GM19099 (cell line): ENCODE measurements around the gene VRK1.

Experiments used
- POLR2A ChIP-seq: IDR thresholded peaks from 3 replicates; pipeline ENCODE4 v1.6.1; 2011; ENCODE audit warnings: low read depth; ENCODE audit not compliant: insufficient read length; ENCODE audit errors: extremely low read depth

VRK1 gene, protein sequence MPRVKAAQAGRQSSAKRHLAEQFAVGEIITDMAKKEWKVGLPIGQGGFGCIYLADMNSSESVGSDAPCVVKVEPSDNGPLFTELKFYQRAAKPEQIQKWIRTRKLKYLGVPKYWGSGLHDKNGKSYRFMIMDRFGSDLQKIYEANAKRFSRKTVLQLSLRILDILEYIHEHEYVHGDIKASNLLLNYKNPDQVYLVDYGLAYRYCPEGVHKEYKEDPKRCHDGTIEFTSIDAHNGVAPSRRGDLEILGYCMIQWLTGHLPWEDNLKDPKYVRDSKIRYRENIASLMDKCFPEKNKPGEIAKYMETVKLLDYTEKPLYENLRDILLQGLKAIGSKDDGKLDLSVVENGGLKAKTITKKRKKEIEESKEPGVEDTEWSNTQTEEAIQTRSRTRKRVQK

DNA sequence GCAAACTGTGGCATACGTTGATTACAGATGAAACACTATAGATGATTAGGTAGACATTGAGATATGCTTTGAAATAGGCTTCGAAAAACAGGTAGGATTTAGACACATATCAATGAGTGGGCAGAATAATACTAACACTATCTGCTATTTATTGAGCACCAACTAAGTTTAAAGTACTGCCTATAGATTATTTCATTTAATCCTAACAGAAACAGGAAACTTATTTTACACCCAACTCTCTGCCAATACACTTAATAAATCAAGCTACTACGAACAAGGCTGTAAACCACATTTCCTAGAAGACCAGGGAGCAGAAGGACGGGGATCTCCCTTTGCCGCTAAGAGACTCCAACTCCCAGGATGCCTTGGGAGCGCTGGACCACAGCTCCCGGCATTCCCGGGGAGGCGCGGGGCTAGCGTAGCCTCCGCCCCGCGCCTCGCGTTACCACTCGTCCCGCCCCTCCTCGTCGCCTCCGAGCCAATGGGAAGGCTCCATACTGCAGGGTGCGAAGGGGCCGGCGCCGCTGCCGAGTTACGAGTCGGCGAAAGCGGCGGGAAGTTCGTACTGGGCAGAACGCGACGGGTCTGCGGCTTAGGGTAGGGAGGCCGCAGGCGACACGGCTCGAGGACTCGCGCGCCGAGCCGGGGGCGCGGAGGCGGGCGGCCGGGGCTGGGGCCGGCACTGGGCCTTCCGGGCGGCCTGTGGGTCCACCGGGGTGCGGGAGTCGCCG lies at the start of gene VRK1:
TSS of gene VRK1 (plus strand) at position 532 of the 731 bp plus-strand sequence. CDS start 36,090 bp downstream, outside the sequence.
- peak; percentile 80 for TF ChIP-seq POLR2A

DNA sequence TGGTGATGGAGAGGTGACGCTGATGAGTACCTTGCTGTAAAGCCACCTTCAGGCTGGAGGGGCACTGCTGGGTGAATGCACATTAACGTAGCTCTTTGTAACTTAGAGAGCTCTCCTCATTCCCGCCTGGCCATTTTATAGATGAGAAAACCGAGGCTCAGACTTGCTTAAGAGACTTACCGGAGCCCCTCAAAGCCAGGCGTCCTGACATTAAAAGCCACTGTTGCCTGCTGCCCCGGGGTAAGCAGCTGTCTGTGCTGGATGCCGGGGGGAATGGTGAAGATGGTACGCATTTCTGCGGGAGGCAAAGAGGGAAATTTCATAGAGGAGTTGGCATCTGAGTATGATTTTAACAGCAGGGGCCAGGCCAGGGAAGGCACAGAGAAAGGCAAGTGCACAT lies 49.6 kb upstream of the VRK1 start:
- no peak for TF ChIP-seq POLR2A

DNA sequence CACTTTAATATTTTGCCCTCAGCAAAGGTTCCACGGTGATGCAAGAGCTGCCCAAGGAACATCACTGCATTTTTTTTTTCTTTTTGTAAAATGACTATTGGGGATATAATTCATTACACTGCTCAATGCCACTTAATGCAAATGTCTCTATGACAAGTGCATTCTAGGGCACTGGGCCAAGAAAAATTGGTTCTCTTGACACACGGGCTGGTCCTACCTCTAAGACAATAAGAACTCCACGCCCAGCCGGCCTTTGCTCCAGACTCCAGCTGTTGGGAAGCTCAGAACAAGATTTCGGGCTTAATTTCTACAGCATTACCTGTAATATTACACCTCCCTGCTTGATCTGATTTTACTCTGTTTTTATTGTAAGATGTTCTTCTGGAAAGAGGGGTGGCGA lies 48.8 kb upstream of the VRK1 start:
- TF ChIP-seq POLR2A = no peak

DNA sequence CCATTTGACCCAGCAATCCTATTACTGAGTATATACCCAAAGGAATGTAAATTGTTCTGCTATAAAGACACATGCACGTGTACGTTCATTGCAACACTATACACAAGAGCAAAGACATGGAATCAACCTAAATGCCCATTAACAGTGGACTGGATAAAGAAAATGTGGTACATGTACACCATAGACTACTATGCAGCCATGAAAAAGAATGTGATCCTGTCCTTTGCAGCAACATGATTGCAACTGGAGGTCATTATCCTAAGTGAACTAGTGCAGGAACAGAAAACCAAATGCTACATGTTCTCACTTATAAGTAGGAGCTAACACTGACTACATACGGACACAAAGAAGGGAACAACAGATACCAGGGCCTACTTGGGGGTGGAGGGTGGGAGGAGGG lies 45.7 kb upstream of the VRK1 start:
- no peak for TF ChIP-seq POLR2A

DNA sequence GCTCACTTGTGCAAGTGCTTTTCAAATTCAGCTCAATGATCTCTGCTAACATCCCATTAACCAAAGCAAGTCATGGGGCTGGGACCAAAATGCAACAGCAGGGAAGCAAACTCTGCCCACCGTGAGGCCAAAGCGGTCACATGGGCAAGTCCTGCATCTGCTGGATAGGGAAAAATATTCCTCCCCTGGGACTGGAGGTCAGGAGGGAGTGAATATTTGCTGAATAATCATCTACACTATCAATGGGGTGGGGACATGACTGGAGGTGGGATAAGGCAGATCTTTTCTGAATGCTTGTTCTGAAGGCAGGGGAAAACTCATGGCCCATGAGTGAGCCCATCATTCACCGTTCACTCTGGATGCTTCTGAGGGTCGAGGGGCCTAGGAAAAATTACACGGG lies 45.1 kb upstream of the VRK1 start:
- no peak for TF ChIP-seq POLR2A

DNA sequence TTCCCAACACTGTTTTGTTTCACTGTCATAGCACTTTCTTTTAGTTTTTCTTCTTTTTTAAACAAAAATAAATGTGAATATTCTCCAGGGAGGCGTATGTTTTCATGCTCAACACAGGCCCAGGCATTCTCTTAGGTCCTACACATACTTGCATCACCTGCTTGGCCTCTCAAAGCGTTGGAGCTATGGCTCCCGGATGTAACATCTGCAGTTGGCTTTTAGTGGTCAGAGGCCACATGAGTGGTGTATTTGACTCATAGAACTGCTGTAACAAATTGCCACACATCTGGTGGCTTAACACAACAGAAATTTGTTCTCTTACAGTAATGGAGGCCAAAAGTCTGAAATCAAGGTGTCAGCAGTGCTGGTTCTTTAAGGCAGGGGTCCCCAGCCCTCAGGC lies 44.6 kb upstream of the VRK1 start:
- TF ChIP-seq POLR2A = no peak

DNA sequence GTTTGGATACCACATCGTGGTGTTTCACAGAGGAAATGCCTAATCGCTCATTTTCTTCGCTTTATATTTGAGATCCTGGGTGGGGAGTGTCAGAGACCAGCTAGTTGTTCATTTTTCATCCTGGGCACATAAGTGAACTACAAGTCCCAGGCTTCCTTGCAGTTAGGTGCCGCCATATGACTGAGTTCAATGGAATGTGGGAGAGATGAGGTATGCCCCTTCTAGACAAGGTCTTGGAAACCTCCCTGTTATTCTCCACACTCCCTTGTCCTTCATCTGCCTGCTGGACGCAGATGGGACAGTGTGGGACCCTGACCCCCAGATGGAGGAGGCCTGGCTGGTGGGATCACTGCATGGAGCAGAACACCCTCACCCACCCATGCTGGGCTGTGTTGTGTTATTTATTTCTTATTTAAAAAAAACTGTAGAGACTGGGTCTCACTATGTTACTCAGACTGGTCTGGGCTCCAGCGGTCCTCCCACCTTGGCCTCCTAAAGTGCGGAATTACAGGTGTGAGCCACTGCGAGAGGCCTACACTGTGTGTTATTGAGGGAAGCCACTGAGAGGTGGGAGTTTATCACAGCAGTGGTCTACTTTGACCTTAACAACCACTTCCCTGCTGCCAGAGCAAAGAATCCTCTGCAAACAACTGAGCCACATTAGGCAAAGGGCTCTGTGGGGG lies 42.9 kb upstream of the VRK1 start:
- no peak for TF ChIP-seq POLR2A

DNA sequence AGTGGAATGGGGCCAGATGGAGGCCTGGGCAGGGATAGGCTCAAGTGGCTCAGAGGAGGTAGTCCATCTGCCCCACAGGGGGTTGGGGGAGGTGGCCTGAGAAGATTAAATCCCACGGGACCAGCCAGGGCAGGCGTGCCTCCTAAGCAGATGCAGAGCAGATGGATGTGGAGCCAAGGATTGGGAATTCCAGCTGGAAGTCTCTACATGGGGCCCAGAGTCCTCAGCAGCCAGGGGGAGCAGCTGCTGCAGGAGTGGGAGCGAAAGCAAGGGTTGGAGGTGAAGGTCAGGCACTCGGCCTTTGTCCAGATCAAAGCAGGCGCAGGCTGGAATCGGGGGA lies 42.4 kb upstream of the VRK1 start:
- no peak for TF ChIP-seq POLR2A

DNA sequence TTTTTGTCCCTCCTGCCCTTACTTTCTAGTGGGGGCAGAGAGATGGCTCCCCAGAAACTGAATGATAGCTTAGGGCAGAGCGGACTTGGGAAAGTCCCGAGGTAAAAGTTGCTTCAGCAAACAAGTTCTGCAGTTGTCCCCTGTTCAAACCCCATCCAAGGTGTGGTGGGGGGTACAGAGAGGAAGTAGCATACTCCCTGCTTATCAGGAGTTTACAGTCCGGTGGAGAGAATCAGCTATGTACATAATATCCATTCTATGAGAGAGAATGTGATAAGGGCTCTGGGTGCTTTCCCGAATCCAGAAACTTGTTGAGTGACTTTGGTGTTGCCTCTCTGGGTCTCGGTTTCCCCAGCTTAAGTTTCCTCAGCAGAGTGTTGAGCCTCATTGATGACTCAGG lies 40.4 kb upstream of the VRK1 start:
- TF ChIP-seq POLR2A = no peak

DNA sequence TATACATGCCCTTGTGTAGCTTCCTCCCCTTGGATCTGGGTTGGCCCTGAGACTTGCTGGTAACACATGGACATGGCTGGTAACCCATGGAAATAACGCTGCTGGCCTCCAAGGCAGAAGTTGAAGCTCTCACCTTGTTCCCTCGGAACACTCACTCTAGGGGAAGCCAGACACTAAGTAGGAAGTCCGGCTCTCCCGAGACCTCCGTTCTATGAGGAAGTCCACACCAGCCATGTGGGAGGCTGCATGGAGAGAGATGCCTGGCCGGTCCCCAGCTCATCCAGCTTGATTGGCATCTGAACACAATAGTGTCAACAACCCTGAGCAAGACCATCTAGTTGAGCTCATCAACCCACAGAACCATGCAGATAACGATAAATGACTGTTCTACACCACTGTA lies 39.7 kb upstream of the VRK1 start:
- TF ChIP-seq POLR2A = no peak

DNA sequence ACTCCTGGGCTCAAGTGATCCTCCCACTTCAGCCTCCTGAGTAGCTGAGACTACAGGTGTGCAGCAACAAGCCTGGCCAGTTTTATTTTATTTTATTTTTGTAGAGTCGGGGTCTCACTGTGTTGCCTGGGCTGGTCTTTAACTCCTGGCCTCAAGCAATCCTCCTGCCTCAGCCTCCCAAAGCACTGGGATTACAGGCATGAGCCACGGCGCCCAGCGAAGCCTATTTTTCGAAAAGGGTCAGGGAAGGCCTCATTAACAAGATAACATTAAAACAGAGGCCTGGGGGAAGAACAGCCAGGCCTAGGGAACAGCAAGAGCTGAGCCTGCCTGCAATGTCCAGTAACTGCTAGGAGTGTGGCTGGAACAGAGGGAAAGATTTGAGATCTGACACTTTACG lies 36.1 kb upstream of the VRK1 start:
- no peak for TF ChIP-seq POLR2A

DNA sequence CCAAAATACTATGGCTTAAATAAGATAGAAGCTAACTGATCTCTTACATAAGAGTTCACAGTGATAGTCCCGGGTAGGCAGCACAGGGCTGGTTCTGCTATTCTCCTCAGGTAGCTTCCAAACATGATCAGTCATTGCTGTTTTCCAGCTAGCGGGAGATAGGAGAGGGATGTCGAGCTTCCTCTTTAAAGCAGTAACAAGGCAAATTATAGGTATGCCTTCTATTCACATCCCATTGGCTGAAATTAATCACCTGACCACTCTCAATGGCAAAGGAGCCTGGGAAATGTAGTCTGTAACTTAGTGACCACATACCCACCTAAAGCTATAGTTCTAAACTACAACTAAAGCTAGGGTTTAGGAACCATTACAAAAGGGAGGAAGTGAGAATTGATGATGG lies 34.5 kb upstream of the VRK1 start:
- TF ChIP-seq POLR2A = no peak

DNA sequence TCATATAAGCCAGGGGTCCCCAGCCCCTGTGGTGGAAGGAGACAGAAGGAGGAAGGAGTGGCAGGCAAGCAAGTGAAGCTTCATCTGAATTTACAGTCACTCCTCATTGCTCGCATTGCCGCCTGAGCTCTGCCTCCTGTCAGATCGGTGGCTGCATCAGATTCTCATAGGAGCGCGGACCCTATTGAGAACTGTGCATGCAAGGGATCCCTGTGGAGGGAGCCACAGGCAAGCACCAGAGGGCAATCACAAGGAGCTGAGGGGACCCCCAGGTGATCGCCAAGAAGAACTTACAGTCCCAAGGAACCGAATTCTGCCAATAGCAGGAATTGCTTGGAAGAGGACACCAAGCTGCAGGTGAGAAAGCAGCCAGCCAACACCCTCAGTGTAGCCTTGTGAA lies 33.2 kb upstream of the VRK1 start:
- TF ChIP-seq POLR2A = no peak

DNA sequence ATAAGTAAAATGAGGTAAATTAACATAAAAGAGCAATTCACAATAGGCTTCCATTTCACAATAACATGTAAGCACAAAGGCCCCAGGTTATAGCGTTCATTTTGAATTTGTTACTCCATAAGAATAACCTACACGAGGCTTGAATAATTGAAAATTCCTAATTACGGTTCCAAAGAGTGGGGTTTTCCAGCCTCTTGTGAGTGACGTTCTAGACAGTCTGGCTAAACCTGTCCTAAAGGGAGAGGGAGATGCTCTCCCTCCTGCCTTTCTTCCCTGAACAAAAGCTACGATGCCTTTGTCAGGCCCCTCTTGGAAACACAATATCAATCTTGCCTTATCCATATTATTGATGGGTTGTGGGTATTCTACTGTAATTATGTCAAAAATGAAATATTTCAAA lies 24.3 kb upstream of the VRK1 start:
- no peak for TF ChIP-seq POLR2A

DNA sequence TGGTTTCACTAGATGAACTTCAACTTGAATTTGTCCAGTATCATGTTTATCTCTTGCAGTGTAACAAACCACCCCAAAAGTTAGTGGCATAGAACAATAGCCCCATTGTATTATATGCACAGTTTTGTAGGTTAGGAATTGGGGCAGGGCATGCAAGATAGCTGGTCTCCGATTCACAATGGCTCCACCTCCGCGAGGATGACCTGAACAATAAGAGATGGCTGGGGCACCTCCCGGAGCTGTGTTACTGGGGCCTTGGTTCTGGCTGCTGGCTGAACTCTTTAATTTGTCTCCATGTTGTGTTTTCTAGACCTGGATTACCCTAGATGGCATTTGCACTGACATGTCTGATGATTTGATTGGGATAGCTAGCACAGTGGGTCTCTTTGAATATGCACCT lies 20.4 kb upstream of the VRK1 start:
- TF ChIP-seq POLR2A = no peak

DNA sequence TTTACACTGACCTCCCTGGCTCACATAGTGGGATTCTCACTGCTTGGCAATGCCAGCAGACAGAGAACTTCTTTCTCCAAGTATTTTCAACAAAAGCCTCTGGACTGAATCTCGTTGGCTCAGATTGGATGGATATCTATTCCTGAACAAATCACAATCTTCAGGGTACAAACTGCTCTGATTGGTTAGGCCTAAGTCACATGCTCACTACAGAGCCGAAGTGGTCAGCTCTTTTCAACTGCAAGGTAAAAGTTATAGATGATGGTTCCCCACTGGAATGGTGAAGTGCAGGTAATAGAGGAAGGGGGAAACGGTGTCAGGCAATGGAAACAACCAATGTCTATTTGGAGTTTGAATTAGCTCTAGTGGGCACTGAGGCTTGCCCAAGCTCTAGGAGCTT lies 16.7 kb upstream of the VRK1 start:
- TF ChIP-seq POLR2A = no peak
